Adipocyte (in vitro differentiated cells): ENCODE results near the gene ARTN.

Experiments
- DNase-seq: peaks from one replicate; pipeline ENCODE4 v3.0.0-alpha.2; 2015; ENCODE audit warnings: low read depth
- H3K27me3 ChIP-seq: replicated peaks from 2 replicates; pipeline ENCODE4 v1.7.0; 2013; ENCODE audit warnings: mild to moderate bottlenecking, low read length, moderate library complexity; ENCODE audit not compliant: control insufficient read depth, insufficient read depth
- H3K36me3 ChIP-seq: 2 replicates; pipeline ENCODE4 v1.7.0; 2013; ENCODE audit warnings: low read length, mild to moderate bottlenecking, moderate library complexity; ENCODE audit not compliant: control insufficient read depth, insufficient read depth, severe bottlenecking
- H3K4me1 ChIP-seq: 2 replicates; pipeline ENCODE4 v1.7.0; 2013; ENCODE audit warnings: mild to moderate bottlenecking, low read length, moderate library complexity; ENCODE audit not compliant: control insufficient read depth, insufficient read depth
- H3K4me3 ChIP-seq: 2 replicates; pipeline ENCODE4 v1.7.0; 2013; ENCODE audit warnings: mild to moderate bottlenecking, low read length, moderate library complexity
- H3K9ac ChIP-seq: 2 replicates; pipeline ENCODE4 v1.7.0; 2013; ENCODE audit warnings: mild to moderate bottlenecking, low read length, moderate library complexity
- H3K9me3 ChIP-seq: 2 replicates; pipeline ENCODE4 v1.7.0; 2013; ENCODE audit warnings: mild to moderate bottlenecking, low read length, moderate library complexity; ENCODE audit not compliant: control insufficient read depth

The ARTN gene

DNA sequence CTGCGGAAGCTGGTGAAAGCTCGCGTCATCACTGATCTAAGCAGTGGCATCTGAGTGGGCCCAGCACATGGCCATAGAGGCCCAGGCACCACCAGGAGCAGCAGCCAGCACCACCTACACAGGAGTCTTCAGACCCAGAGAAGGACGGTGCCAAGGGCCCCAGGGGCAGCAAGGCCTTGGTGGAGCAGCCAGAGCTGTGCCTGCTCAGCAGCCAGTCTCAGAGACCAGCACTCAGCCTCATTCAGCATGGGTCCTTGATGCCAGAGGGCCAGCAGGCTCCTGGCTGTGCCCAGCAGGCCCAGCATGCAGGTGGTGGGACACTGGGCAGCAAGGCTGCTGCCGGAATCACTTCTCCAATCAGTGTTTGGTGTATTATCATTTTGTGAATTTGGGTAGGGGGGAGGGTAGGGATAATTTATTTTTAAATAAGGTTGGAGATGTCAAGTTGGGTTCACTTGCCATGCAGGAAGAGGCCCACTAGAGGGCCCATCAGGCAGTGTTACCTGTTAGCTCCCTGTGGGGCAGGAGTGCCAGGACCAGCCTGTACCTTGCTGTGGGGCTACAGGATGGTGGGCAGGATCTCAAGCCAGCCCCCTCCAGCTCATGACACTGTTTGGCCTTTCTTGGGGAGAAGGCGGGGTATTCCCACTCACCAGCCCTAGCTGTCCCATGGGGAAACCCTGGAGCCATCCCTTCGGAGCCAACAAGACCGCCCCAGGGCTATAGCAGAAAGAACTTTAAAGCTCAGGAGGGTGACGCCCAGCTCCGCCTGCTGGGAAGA lies 3.2 kb upstream of the ARTN start:
- H3K4me1 ChIP-seq = peaks cover 6% of the 10 kb centered on the region
- no peak overlapping the region for H3K4me3 ChIP-seq
- H3K9ac ChIP-seq = no peak overlapping the region
- no peaks in the 10 kb centered on the region for H3K9me3 ChIP-seq
- DNase-seq = no peak
- H3K36me3 ChIP-seq = peaks cover 5% of the 10 kb centered on the region
- H3K27me3 ChIP-seq = no peaks in the 10 kb centered on the region

GRCh38 chr1:43930949-43931275 lies 2.7 kb upstream of the ARTN start:
- no peak for DNase-seq
- H3K9me3 ChIP-seq = no peaks in the 10 kb centered on the region
- peaks cover 3% of the 10 kb centered on the region for H3K27me3 ChIP-seq
- no peak overlapping the region for H3K4me3 ChIP-seq
- no peak overlapping the region for H3K9ac ChIP-seq
- H3K36me3 ChIP-seq = no peaks in the 10 kb centered on the region
- peaks cover 6% of the 10 kb centered on the region for H3K4me1 ChIP-seq

DNA sequence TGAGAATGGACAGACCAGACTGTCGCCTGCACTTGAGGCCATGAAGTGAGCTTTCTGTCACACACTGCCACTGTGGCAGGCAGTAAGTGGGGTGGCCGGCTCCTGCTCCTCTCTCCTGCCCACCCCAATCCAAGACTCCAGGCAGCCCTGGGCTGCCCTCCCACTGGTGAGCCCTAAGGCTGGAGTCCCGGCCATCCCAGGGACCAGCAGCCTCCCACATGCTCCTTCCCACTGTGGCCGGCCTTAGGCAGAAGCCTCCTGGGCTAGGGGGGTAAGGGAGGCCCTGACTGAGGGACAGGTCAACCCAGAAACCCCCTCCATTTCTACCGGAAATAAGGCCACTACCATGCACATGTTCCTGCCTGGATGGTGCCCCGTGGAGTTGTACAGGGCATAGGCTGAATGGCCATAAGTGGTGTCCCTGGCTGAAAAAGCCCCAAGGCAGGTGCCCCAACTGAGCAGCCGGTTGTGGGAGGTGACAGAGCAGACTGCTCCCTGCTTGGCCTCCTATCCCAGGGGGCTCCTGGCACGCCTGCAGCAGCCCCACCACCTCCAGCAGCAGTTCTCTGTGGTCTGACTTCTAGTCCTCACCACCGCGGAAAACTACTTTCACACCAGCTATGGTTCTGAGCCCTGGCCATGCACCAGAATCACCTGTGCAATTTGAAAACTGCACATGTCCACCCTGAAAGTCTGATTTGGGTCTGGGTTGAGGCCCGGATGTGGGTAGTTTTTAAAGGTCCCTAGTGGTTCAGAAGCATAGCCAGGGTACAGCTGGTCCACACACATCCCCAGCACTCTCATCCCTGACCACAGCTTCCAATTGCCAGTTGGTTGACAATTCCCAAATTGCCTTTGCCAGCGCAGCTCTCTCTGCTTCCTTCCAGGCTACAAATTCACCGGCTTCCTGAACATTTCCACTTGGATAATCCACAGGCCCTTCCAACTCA lies 1.6 kb upstream of the ARTN start:
- no peak for DNase-seq
- H3K9ac ChIP-seq = no peak overlapping the region
- H3K4me3 ChIP-seq = no peak overlapping the region
- no peaks in the 10 kb centered on the region for H3K36me3 ChIP-seq
- no peaks in the 10 kb centered on the region for H3K9me3 ChIP-seq
- peaks cover 8% of the 10 kb centered on the region for H3K27me3 ChIP-seq
- peaks cover 6% of the 10 kb centered on the region for H3K4me1 ChIP-seq

GRCh38 chr1:43932786-43933385 lies 715 bp upstream of the ARTN start:
- peak overlapping the region; percentile 58 for H3K4me3 ChIP-seq
- peak; percentile 58 for DNase-seq
- H3K36me3 ChIP-seq = no peaks in the 10 kb centered on the region
- H3K27me3 ChIP-seq = peaks cover 17% of the 10 kb centered on the region
- H3K9ac ChIP-seq = no peak overlapping the region
- H3K4me1 ChIP-seq = peaks cover 6% of the 10 kb centered on the region
- H3K9me3 ChIP-seq = no peaks in the 10 kb centered on the region

DNA sequence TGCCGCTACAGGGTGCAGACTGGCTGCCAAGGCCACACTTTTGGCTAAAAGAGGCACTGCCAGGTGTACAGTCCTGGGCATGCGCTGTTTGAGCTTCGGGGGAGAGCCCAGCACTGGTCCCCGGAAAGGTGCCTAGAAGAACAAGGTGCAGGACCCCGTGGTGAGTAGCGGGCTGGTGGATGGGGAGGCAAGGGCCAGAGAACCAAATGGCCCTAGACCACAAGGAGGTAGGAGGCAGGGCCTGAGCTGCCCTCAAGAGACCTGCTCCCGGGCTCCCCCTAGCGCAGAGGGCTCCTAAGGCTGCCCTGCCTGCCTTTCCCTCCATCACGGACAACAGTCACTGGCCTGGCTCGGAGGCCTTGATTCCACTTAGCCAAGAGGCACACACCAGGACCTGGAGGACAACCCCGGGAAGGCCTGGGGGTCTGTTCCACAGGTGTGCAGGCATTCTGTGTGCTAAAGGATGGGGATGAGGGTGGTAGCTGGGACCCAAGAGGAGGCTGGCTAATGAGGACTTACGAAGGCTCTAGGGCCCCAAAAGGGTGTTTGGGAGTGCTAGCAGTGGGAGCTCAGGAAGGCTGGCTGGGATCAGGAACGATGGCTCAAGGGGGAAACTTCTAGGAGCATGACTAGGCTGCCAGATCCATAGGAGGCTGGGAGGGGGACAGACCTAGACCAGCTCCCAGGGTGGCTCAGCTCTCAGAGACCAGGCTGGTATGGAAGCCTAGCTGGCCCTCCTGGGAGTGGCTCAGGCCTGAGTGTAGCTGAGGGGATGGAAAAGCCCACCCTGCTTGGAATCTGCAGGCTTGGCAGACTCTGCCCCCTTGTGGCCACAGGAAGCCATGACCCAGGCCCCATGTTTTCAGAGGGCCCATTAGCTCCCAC lies 742 bp downstream of the ARTN start:
- peak; percentile 82 for DNase-seq
- Histone ChIP-seq H3K4me3 (no peak overlapping the region), H3K9me3 (no peaks in the 10 kb centered on the region)

GRCh38 chr1:43934986-43935324 lies 1.4 kb downstream of the ARTN start:
- DNase-seq = no peak
- H3K27me3 ChIP-seq = peaks cover 25% of the 10 kb centered on the region
- no peak overlapping the region for H3K4me3 ChIP-seq
- no peaks in the 10 kb centered on the region for H3K36me3 ChIP-seq
- no peaks in the 10 kb centered on the region for H3K9me3 ChIP-seq
- H3K9ac ChIP-seq = no peak overlapping the region
- peaks cover 6% of the 10 kb centered on the region for H3K4me1 ChIP-seq

More for the DNA sequence above, 742 bp downstream of the ARTN start:
- H3K4me1 ChIP-seq = peaks cover 6% of the 10 kb centered on the region
- H3K36me3 ChIP-seq = no peaks in the 10 kb centered on the region
- peaks cover 25% of the 10 kb centered on the region for H3K27me3 ChIP-seq
- no peak overlapping the region for H3K9ac ChIP-seq

GRCh38 chr1:43935711-43936427 lies 2.3 kb downstream of the ARTN start:
- H3K9ac ChIP-seq = no peak overlapping the region
- H3K9me3 ChIP-seq = no peaks in the 10 kb centered on the region
- no peaks in the 10 kb centered on the region for H3K36me3 ChIP-seq
- no peak for DNase-seq
- peaks cover 25% of the 10 kb centered on the region for H3K27me3 ChIP-seq
- no peak overlapping the region for H3K4me3 ChIP-seq
- peaks cover 6% of the 10 kb centered on the region for H3K4me1 ChIP-seq

DNA sequence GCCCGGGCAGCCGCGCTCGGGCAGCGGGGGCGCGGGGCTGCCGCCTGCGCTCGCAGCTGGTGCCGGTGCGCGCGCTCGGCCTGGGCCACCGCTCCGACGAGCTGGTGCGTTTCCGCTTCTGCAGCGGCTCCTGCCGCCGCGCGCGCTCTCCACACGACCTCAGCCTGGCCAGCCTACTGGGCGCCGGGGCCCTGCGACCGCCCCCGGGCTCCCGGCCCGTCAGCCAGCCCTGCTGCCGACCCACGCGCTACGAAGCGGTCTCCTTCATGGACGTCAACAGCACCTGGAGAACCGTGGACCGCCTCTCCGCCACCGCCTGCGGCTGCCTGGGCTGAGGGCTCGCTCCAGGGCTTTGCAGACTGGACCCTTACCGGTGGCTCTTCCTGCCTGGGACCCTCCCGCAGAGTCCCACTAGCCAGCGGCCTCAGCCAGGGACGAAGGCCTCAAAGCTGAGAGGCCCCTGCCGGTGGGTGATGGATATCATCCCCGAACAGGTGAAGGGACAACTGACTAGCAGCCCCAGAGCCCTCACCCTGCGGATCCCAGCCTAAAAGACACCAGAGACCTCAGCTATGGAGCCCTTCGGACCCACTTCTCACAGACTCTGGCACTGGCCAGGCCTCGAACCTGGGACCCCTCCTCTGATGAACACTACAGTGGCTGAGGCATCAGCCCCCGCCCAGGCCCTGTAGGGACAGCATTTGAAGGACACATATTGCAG lies 3.0 kb downstream of the ARTN start:
- no peaks in the 10 kb centered on the region for H3K36me3 ChIP-seq
- DNase-seq = peak; percentile 52
- peaks cover 6% of the 10 kb centered on the region for H3K4me1 ChIP-seq
- H3K4me3 ChIP-seq = peak overlapping the region; percentile 61
- peaks cover 25% of the 10 kb centered on the region for H3K27me3 ChIP-seq
- H3K9ac ChIP-seq = no peak overlapping the region
- no peaks in the 10 kb centered on the region for H3K9me3 ChIP-seq

GRCh38 chr1:43937179-43937865 lies 3.7 kb downstream of the ARTN start:
- no peak for DNase-seq
- Histone ChIP-seq H3K4me1 (peaks cover 6% of the 10 kb centered on the region), H3K4me3 (no peak overlapping the region), H3K27me3 (peaks cover 25% of the 10 kb centered on the region), H3K9me3 (no peaks in the 10 kb centered on the region), H3K36me3 (no peaks in the 10 kb centered on the region), H3K9ac (no peak overlapping the region)
